ENCODE results near the gene MAVS.

MAVS gene

DNA sequence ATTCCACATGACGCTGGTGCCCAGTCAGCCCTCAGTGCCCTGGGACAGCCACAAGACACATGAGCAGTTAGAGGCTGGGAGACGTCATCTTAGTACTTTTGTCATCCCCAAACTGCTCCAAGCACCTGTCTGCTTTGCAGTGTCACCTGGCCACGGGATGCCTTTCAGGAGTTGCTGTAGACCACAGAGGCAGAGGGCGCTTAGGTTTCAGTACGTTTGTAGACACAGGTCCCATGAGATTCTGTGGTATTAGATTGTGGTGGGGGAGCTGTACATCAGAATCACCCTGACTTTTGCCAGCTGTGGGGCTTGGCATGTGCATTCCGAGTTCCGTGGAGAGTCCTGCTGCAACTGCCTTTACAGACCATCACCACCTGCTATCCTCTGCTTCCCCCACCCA, 16.7 kb downstream of the MAVS start:
- no peak overlapping the region for H3K27ac ChIP-seq (replicated peaks)
- no peak for DNase-seq (ENCODE audit: low read depth in 1 of 2, low spot score in 1 of 2)
- no peak overlapping the region for H3K4me3 ChIP-seq (replicated peaks; ENCODE audit: insufficient read depth, low read length)
- H3K27me3 ChIP-seq (ENCODE audit: insufficient read depth, poor library complexity, severe bottlenecking) = no peaks in the 10 kb centered on the region
- TF ChIP-seq, protein P1, sequence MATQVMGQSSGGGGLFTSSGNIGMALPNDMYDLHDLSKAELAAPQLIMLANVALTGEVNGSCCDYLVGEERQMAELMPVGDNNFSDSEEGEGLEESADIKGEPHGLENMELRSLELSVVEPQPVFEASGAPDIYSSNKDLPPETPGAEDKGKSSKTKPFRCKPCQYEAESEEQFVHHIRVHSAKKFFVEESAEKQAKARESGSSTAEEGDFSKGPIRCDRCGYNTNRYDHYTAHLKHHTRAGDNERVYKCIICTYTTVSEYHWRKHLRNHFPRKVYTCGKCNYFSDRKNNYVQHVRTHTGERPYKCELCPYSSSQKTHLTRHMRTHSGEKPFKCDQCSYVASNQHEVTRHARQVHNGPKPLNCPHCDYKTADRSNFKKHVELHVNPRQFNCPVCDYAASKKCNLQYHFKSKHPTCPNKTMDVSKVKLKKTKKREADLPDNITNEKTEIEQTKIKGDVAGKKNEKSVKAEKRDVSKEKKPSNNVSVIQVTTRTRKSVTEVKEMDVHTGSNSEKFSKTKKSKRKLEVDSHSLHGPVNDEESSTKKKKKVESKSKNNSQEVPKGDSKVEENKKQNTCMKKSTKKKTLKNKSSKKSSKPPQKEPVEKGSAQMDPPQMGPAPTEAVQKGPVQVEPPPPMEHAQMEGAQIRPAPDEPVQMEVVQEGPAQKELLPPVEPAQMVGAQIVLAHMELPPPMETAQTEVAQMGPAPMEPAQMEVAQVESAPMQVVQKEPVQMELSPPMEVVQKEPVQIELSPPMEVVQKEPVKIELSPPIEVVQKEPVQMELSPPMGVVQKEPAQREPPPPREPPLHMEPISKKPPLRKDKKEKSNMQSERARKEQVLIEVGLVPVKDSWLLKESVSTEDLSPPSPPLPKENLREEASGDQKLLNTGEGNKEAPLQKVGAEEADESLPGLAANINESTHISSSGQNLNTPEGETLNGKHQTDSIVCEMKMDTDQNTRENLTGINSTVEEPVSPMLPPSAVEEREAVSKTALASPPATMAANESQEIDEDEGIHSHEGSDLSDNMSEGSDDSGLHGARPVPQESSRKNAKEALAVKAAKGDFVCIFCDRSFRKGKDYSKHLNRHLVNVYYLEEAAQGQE (IDR thresholded peaks at IDR 0.05; ENCODE audit: insufficient replicate concordance, low read depth) = no peak
- no peak for TF ChIP-seq GABPA (IDR thresholded peaks at IDR 0.05; ENCODE audit: low read depth)
- TF ChIP-seq, protein P2, sequence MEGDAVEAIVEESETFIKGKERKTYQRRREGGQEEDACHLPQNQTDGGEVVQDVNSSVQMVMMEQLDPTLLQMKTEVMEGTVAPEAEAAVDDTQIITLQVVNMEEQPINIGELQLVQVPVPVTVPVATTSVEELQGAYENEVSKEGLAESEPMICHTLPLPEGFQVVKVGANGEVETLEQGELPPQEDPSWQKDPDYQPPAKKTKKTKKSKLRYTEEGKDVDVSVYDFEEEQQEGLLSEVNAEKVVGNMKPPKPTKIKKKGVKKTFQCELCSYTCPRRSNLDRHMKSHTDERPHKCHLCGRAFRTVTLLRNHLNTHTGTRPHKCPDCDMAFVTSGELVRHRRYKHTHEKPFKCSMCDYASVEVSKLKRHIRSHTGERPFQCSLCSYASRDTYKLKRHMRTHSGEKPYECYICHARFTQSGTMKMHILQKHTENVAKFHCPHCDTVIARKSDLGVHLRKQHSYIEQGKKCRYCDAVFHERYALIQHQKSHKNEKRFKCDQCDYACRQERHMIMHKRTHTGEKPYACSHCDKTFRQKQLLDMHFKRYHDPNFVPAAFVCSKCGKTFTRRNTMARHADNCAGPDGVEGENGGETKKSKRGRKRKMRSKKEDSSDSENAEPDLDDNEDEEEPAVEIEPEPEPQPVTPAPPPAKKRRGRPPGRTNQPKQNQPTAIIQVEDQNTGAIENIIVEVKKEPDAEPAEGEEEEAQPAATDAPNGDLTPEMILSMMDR (IDR thresholded peaks at IDR 0.05; ENCODE audit: insufficient read depth, low read length) = no peak
- no peak for TF ChIP-seq POLR2AphosphoS5 (IDR thresholded peaks at IDR 0.05; ENCODE audit: low read depth)
- TF ChIP-seq SPI1 (IDR thresholded peaks at IDR 0.05; ENCODE audit: borderline replicate concordance, low read depth) = no peak

DNA sequence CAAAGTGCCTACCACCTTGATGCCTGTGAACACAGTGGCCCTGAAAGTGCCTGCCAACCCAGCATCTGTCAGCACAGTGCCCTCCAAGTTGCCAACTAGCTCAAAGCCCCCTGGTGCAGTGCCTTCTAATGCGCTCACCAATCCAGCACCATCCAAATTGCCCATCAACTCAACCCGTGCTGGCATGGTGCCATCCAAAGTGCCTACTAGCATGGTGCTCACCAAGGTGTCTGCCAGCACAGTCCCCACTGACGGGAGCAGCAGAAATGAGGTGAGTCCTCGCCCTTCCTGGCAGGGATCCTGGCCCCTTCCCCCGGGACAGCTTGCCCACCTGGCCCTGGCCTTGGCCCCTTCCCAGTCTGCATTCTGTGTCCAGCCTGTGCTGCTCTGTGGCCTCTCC, 17.9 kb downstream of the MAVS start:
- Histone ChIP-seq H3K27ac (replicated peaks) (no peak overlapping the region), H3K4me3 (replicated peaks; ENCODE audit: insufficient read depth, low read length) (no peak overlapping the region), H3K27me3 (ENCODE audit: insufficient read depth, poor library complexity, severe bottlenecking) (no peaks in the 10 kb centered on the region)
- TF ChIP-seq, protein P1 (IDR thresholded peaks at IDR 0.05; ENCODE audit: insufficient replicate concordance, low read depth) = no peak
- no peak for TF ChIP-seq POLR2AphosphoS5 (IDR thresholded peaks at IDR 0.05; ENCODE audit: low read depth)
- TF ChIP-seq SPI1 (IDR thresholded peaks at IDR 0.05; ENCODE audit: borderline replicate concordance, low read depth) = no peak
- TF ChIP-seq GABPA (IDR thresholded peaks at IDR 0.05; ENCODE audit: low read depth) = no peak
- TF ChIP-seq, protein P2 (IDR thresholded peaks at IDR 0.05; ENCODE audit: insufficient read depth, low read length) = no peak
- DNase-seq (ENCODE audit: low read depth in 1 of 2, low spot score in 1 of 2) = no peak

DNA sequence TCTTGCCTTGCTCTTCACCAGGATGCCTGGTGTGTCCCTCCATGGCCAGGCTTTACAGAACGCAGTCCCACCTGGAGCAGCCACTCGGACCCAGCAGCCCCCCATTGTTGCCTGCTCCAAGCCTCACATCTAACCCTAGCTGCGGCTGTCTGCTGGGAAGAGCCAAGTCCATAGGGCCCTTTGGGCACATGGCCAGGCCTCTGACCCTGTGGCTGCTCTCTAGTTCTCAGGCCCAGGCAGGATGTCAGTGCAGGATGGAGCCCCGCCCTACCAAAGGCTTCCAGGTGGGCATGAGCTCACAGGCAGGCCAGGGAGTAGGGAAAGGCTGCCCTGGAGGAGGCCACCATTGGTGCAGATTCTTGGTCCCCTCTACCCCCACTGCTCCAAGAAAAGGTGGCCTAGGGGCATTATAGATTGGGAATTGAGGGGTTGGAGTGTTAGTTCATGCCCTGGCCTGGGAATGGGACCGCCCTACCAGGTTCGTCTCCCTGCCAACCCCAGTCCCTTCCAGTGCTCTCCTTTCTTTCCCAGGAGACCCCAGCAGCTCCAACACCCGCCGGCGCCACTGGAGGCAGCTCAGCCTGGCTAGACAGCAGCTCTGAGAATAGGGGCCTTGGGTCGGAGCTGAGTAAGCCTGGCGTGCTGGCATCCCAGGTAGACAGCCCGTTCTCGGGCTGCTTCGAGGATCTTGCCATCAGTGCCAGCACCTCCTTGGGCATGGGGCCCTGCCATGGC, 18.7 kb downstream of the MAVS start:
- DNase-seq (ENCODE audit: low read depth in 1 of 2, low spot score in 1 of 2) = no peak
- TF ChIP-seq, protein P1 (IDR thresholded peaks at IDR 0.05; ENCODE audit: insufficient replicate concordance, low read depth) = no peak
- TF ChIP-seq SPI1 (IDR thresholded peaks at IDR 0.05; ENCODE audit: borderline replicate concordance, low read depth) (no peak), POLR2AphosphoS5 (IDR thresholded peaks at IDR 0.05; ENCODE audit: low read depth) (no peak), GABPA (IDR thresholded peaks at IDR 0.05; ENCODE audit: low read depth) (no peak)
- TF ChIP-seq, protein P2 (IDR thresholded peaks at IDR 0.05; ENCODE audit: insufficient read depth, low read length) = no peak
- no peak overlapping the region for H3K27ac ChIP-seq (replicated peaks)
- no peaks in the 10 kb centered on the region for H3K27me3 ChIP-seq (ENCODE audit: insufficient read depth, poor library complexity, severe bottlenecking)
- no peak overlapping the region for H3K4me3 ChIP-seq (replicated peaks; ENCODE audit: insufficient read depth, low read length)
